ENCODE results near the gene GRK5. TPM values are rescaled to one million over a fixed set of nuclear protein-coding genes. Genes with fewer than 3 reads are reported as not detected.

GRK5 gene
- total RNA-seq, 2 experiments from 2014 or later = 23.2 to 29.5 TPM

GRCh38 chr10:119396709-119397071 is 189.3 kb downstream of the GRK5 start:
- H3K4me3 Mint-ChIP-seq = no peak overlapping the region
- no peak overlapping the region for H3K27ac Mint-ChIP-seq
- H3K27me3 Mint-ChIP-seq = no peaks in the 10 kb centered on the region
- no peaks in the 10 kb centered on the region for H3K36me3 Mint-ChIP-seq
- DNase-seq (no peak), ATAC-seq (no peak)
- H3K4me1 Mint-ChIP-seq = peaks cover 6% of the 10 kb centered on the region
- H3K9me3 Mint-ChIP-seq (ENCODE audit: low read depth) = no peaks in the 10 kb centered on the region
- CTCF ChIA-PET = no interaction called here

- Mint-ChIP-seq H3K27ac (no peak overlapping the region), H3K36me3 (no peaks in the 10 kb centered on the region), H3K9me3 (ENCODE audit: low read depth) (no peaks in the 10 kb centered on the region), H3K4me3 (no peak overlapping the region), H3K4me1 (peaks cover 6% of the 10 kb centered on the region), H3K27me3 (no peaks in the 10 kb centered on the region)
- no peak for ATAC-seq
- no peak for DNase-seq
- CTCF ChIA-PET = no interaction called here
These were observed 190.0 kb downstream of the GRK5 start for GRCh38 chr10:119397416-119397815.

- H3K27me3 Mint-ChIP-seq = no peaks in the 10 kb centered on the region
These were observed 191.6 kb downstream of the GRK5 start for GRCh38 chr10:119398996-119399395.

GRCh38 chr10:119399466-119399865 is 192.1 kb downstream of the GRK5 start:
- Mint-ChIP-seq H3K4me1 (peaks cover 6% of the 10 kb centered on the region), H3K4me3 (no peak overlapping the region), H3K27ac (no peak overlapping the region), H3K36me3 (no peaks in the 10 kb centered on the region), H3K9me3 (ENCODE audit: low read depth) (no peaks in the 10 kb centered on the region), H3K27me3 (no peaks in the 10 kb centered on the region)
- CTCF ChIA-PET = no interaction called here
- DNase-seq = no peak
- ATAC-seq = no peak

More at GRCh38 chr10:119398996-119399395, 191.6 kb downstream of the GRK5 start:
- ATAC-seq (no peak), DNase-seq (no peak)
- Mint-ChIP-seq H3K4me3 (no peak overlapping the region), H3K27ac (no peak overlapping the region), H3K36me3 (no peaks in the 10 kb centered on the region), H3K4me1 (peaks cover 6% of the 10 kb centered on the region), H3K9me3 (ENCODE audit: low read depth) (no peaks in the 10 kb centered on the region)
- CTCF ChIA-PET = no interaction called here

- no peaks in the 10 kb centered on the region for H3K4me1 Mint-ChIP-seq
- no peaks in the 10 kb centered on the region for H3K36me3 Mint-ChIP-seq
- H3K4me3 Mint-ChIP-seq = no peak overlapping the region
- no peak for DNase-seq
- CTCF ChIA-PET = interaction anchor here (0.6 to 1.6 kb wide), 4 partner anchors 9 to 37 kb away, joined by 3 to 4 read pairs (median 3); no protein-coding TSS in a partner anchor
- no peak overlapping the region for H3K27ac Mint-ChIP-seq
- H3K9me3 Mint-ChIP-seq (ENCODE audit: low read depth) = no peaks in the 10 kb centered on the region
- H3K27me3 Mint-ChIP-seq = no peaks in the 10 kb centered on the region
- no peak for ATAC-seq
These were observed 194.5 kb downstream of the GRK5 start for GRCh38 chr10:119401671-119402395.

- H3K27me3 Mint-ChIP-seq = no peaks in the 10 kb centered on the region
- no peak overlapping the region for H3K27ac Mint-ChIP-seq
- no peaks in the 10 kb centered on the region for H3K9me3 Mint-ChIP-seq (ENCODE audit: low read depth)
- no peaks in the 10 kb centered on the region for H3K36me3 Mint-ChIP-seq
- H3K4me1 Mint-ChIP-seq = peaks cover 5% of the 10 kb centered on the region
- ATAC-seq (no peak), DNase-seq (no peak)
- H3K4me3 Mint-ChIP-seq = no peak overlapping the region
- CTCF ChIA-PET = no interaction called here
These were observed 196.6 kb downstream of the GRK5 start for GRCh38 chr10:119403921-119404320.

- no peak overlapping the region for H3K27ac Mint-ChIP-seq
- H3K27me3 Mint-ChIP-seq = no peaks in the 10 kb centered on the region
- CTCF ChIA-PET = interaction anchor here (1.0 to 1.1 kb wide), 2 partner anchors 12 to 198 kb away, joined by 3 read pairs; no protein-coding TSS in a partner anchor
- H3K36me3 Mint-ChIP-seq = no peaks in the 10 kb centered on the region
- no peak overlapping the region for H3K4me3 Mint-ChIP-seq
- no peak for ATAC-seq
- no peak for DNase-seq
- no peaks in the 10 kb centered on the region for H3K9me3 Mint-ChIP-seq (ENCODE audit: low read depth)
- peaks cover 5% of the 10 kb centered on the region for H3K4me1 Mint-ChIP-seq
These were observed 197.5 kb downstream of the GRK5 start for GRCh38 chr10:119404719-119405519.

- ATAC-seq = no peak
These were observed 198.1 kb downstream of the GRK5 start for GRCh38 chr10:119405520-119405807.

GRCh38 chr10:119406137-119406536 is 198.8 kb downstream of the GRK5 start:
- CTCF ChIA-PET = interaction anchor here (1.0 kb wide), 1 partner anchor 10 kb away, joined by 3 read pairs; no protein-coding TSS in a partner anchor
- Mint-ChIP-seq H3K27me3 (no peaks in the 10 kb centered on the region), H3K9me3 (ENCODE audit: low read depth) (no peaks in the 10 kb centered on the region), H3K4me3 (no peak overlapping the region), H3K27ac (no peak overlapping the region), H3K36me3 (no peaks in the 10 kb centered on the region), H3K4me1 (peaks cover 5% of the 10 kb centered on the region)
- DNase-seq (no peak), ATAC-seq (no peak)

More at GRCh38 chr10:119405520-119405807, 198.1 kb downstream of the GRK5 start:
- CTCF ChIA-PET = interaction anchor here (1.0 to 1.1 kb wide), 2 partner anchors 11 to 199 kb away, joined by 3 read pairs; no protein-coding TSS in a partner anchor
- no peaks in the 10 kb centered on the region for H3K36me3 Mint-ChIP-seq
- H3K9me3 Mint-ChIP-seq (ENCODE audit: low read depth) = no peaks in the 10 kb centered on the region
- H3K27me3 Mint-ChIP-seq = no peaks in the 10 kb centered on the region
- no peak for DNase-seq
- H3K4me1 Mint-ChIP-seq = peaks cover 5% of the 10 kb centered on the region
- H3K4me3 Mint-ChIP-seq = no peak overlapping the region
- H3K27ac Mint-ChIP-seq = no peak overlapping the region

- no peak overlapping the region for H3K27ac Mint-ChIP-seq
- H3K36me3 Mint-ChIP-seq = no peaks in the 10 kb centered on the region
- H3K4me1 Mint-ChIP-seq = peaks cover 5% of the 10 kb centered on the region
- ATAC-seq = no peak
- H3K27me3 Mint-ChIP-seq = no peaks in the 10 kb centered on the region
- no peak overlapping the region for H3K4me3 Mint-ChIP-seq
- DNase-seq = no peak
- CTCF ChIA-PET = no interaction called here
- no peaks in the 10 kb centered on the region for H3K9me3 Mint-ChIP-seq (ENCODE audit: low read depth)
These were observed 199.4 kb downstream of the GRK5 start for GRCh38 chr10:119406601-119407253.

- ATAC-seq = no peak
- Mint-ChIP-seq H3K27me3 (no peaks in the 10 kb centered on the region), H3K4me1 (peaks cover 5% of the 10 kb centered on the region), H3K9me3 (ENCODE audit: low read depth) (no peaks in the 10 kb centered on the region), H3K4me3 (no peak overlapping the region), H3K36me3 (no peaks in the 10 kb centered on the region), H3K27ac (no peak overlapping the region)
- no peak for DNase-seq
- CTCF ChIA-PET = interaction anchor here (0.9 kb wide), 1 partner anchor 55 kb away, joined by 3 read pairs; no protein-coding TSS in a partner anchor
These were observed 199.9 kb downstream of the GRK5 start for GRCh38 chr10:119407254-119407777.

GRCh38 chr10:119408072-119408471 is 200.7 kb downstream of the GRK5 start:
- no peaks in the 10 kb centered on the region for H3K9me3 Mint-ChIP-seq (ENCODE audit: low read depth)
- no peaks in the 10 kb centered on the region for H3K27me3 Mint-ChIP-seq
- peaks cover 5% of the 10 kb centered on the region for H3K4me1 Mint-ChIP-seq
- ATAC-seq (no peak), DNase-seq (no peak)
- no peaks in the 10 kb centered on the region for H3K36me3 Mint-ChIP-seq
- H3K27ac Mint-ChIP-seq = no peak overlapping the region
- CTCF ChIA-PET = interaction anchor here (0.9 kb wide), 1 partner anchor 56 kb away, joined by 3 read pairs; no protein-coding TSS in a partner anchor
- H3K4me3 Mint-ChIP-seq = no peak overlapping the region

- CTCF ChIA-PET = interaction anchor here (1.6 kb wide), 1 partner anchor 210 kb away, joined by 5 read pairs; no protein-coding TSS in a partner anchor
- Mint-ChIP-seq H3K4me1 (peaks cover 5% of the 10 kb centered on the region), H3K27ac (no peak overlapping the region), H3K4me3 (no peak overlapping the region), H3K27me3 (no peaks in the 10 kb centered on the region), H3K36me3 (no peaks in the 10 kb centered on the region), H3K9me3 (ENCODE audit: low read depth) (no peaks in the 10 kb centered on the region)
- no peak for ATAC-seq
- no peak for DNase-seq
These were observed 201.6 kb downstream of the GRK5 start for GRCh38 chr10:119408969-119409371.

Measured in activated CD8-positive, alpha-beta memory T cell treated with anti-CD3 and anti-CD28 coated beads, Interleukin-2, amount 10 ng/mL, durations not matched to agents 7 days and 5 days (primary cell).